NT2/D1 (cell line): ENCODE data around the gene TRPM5.

Experiments used
- SUZ12 ChIP-seq: IDR thresholded peaks from 2 replicates; pipeline ENCODE4 v1.6.1; 2011; ENCODE audit not compliant: insufficient read length, insufficient read depth; ENCODE audit errors: extremely low read depth
- YY1 ChIP-seq: IDR thresholded peaks from 2 replicates; pipeline ENCODE4 v1.6.1; 2011; ENCODE audit not compliant: insufficient read length, insufficient read depth

- no peak for TF ChIP-seq SUZ12
- TF ChIP-seq YY1: no peak
These were observed 7.6 kb upstream of the TRPM5 start for GRCh38 chr11:2451916-2452315.
